NT2/D1 (cell line): ENCODE results near the gene NTM.

Source experiments
- SUZ12 ChIP-seq: IDR thresholded peaks from 2 replicates; pipeline ENCODE4 v1.6.1; 2011; ENCODE audit not compliant: insufficient read length, insufficient read depth; ENCODE audit errors: extremely low read depth
- YY1 ChIP-seq: IDR thresholded peaks from 2 replicates; pipeline ENCODE4 v1.6.1; 2011; ENCODE audit not compliant: insufficient read length, insufficient read depth

DNA sequence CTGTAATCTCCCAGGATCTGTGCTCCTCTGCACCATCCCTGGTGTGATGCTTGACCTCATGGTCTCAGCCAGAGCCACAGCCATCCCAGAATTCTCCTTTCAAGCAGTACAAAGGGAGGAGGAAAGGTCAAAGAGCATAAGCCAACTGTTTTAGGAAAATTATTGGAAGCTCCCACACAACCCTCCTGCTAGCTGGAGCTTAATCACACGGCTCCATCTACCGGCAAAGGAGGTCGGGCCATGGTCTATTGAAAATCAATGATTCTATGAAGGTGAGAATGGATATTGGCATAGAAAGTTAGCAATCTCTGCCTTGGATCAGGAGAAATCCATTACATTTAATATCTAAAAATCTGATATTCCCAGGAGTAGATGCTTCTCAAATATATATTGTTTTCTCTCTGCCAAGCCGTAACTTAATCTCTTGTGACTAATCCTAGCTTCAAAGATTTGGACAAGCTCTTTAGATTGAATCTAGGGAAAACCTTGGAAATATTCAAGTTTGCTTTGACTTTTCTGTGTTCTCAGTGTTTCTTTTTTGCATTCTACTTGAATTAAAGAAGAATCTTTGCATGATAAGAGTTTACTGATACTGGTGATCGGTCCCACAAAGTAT, 259.6 kb downstream of the NTM start:
- TF ChIP-seq YY1, result no peak
- TF ChIP-seq SUZ12, result no peak
